Lower lobe of right lung (tissue), 2 donors: ENCODE measurements around the gene NBEAL2. TPM values are rescaled to one million over a fixed set of nuclear protein-coding genes. Genes with fewer than 3 reads are reported as not detected.

Source experiments
- ATAC-seq, 2 donors: fragments of 200-7000 bp; cut with Tn5 transposase; one replicate each; pipeline ENCODE4 v1.9.1; 2020 to 2022; ENCODE audit warnings: mild to moderate bottlenecking in 2 of 2, moderate library complexity in 2 of 2
- DNase-seq: peaks from one replicate; pipeline ENCODE4 v3.0.0-alpha.2; 2020
- H3K27ac ChIP-seq: fragments of 200-600 bp; one replicate; pipeline ENCODE4 v1.8.0; 2022
- H3K27me3 ChIP-seq: fragments of 200-600 bp; one replicate; pipeline ENCODE4 v1.8.0; 2022; ENCODE audit warnings: low read depth
- H3K36me3 ChIP-seq: fragments of 200-600 bp; one replicate; pipeline ENCODE4 v1.8.0; 2022; ENCODE audit warnings: mild to moderate bottlenecking
- H3K4me1 ChIP-seq: fragments of 200-600 bp; one replicate; pipeline ENCODE4 v1.8.0; 2022
- H3K4me3 ChIP-seq: fragments of 200-600 bp; one replicate; pipeline ENCODE4 v1.8.0; 2022; ENCODE audit warnings: mild to moderate bottlenecking
- H3K9me3 ChIP-seq: fragments of 200-600 bp; one replicate; pipeline ENCODE4 v1.8.0; 2022
- intact Hi-C: fragments of 100-400 bp; cut with DNase I; formaldehyde crosslinking; loops from one replicate; pipeline ENCODE4 v1.11.0; 2022
- total RNA-seq: library from RNA; stranded (reverse); fragmentation: NEBNext Ultra II Directional; extraction: Animal tissue kit (Norgen Biotek cat#: 25700); gene quantifications from one replicate; pipeline ENCODE4 v1.2.1, GENCODE V29; 2021
- TF ChIP-seq, protein P1 (sequence below): fragments of 200-600 bp; IDR thresholded peaks from one replicate; pipeline ENCODE4 v1.8.0; 2022; ENCODE audit warnings: antibody characterized with exemption, mild to moderate bottlenecking
- donor health status: DM: no; HTN: yes; CAD: no; lungs with severe emphysema.

The NBEAL2 gene
- total RNA-seq, 1 donor from 2014 or later: 97.0 TPM

DNA sequence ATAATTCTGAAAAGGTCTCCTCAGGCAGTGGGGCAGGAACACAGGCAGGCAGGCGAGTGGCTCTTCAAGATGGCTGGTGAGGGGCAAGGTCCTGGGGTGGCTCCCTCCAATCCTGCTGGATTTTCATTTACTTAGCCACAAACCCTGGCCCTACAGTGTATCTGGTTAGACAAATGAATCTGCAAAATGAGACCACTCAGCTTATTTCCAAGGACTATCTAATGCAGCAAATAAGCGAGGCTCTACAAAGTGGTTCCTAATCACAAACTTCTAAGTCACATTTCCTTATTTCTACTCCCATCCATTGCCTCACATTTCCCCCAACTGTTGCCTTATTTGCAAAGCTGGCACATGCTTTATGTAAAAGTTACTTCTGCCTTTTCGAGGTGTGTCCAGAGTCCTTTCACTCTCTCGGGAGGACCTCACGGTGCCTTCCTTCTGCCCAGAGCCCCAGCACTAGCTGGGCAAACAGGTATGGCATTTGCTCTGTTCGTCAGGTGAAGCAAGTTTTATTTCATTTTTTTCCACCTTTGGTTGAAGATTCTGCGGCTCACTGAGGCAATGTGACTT, 43.4 kb upstream of the NBEAL2 start:
- peak; percentile 49 for DNase-seq
- no peak overlapping the region for H3K4me3 ChIP-seq
- no peak for ATAC-seq
- TF ChIP-seq, protein P1, sequence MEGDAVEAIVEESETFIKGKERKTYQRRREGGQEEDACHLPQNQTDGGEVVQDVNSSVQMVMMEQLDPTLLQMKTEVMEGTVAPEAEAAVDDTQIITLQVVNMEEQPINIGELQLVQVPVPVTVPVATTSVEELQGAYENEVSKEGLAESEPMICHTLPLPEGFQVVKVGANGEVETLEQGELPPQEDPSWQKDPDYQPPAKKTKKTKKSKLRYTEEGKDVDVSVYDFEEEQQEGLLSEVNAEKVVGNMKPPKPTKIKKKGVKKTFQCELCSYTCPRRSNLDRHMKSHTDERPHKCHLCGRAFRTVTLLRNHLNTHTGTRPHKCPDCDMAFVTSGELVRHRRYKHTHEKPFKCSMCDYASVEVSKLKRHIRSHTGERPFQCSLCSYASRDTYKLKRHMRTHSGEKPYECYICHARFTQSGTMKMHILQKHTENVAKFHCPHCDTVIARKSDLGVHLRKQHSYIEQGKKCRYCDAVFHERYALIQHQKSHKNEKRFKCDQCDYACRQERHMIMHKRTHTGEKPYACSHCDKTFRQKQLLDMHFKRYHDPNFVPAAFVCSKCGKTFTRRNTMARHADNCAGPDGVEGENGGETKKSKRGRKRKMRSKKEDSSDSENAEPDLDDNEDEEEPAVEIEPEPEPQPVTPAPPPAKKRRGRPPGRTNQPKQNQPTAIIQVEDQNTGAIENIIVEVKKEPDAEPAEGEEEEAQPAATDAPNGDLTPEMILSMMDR: no peak
- peaks cover 83% of the 10 kb centered on the region for H3K4me1 ChIP-seq
- intact Hi-C loops: no loop called here
- no peaks in the 10 kb centered on the region for H3K9me3 ChIP-seq
- H3K27ac ChIP-seq: peak overlapping the region; percentile 66
- H3K36me3 ChIP-seq: peaks cover 44% of the 10 kb centered on the region
- H3K27me3 ChIP-seq: no peaks in the 10 kb centered on the region

DNA sequence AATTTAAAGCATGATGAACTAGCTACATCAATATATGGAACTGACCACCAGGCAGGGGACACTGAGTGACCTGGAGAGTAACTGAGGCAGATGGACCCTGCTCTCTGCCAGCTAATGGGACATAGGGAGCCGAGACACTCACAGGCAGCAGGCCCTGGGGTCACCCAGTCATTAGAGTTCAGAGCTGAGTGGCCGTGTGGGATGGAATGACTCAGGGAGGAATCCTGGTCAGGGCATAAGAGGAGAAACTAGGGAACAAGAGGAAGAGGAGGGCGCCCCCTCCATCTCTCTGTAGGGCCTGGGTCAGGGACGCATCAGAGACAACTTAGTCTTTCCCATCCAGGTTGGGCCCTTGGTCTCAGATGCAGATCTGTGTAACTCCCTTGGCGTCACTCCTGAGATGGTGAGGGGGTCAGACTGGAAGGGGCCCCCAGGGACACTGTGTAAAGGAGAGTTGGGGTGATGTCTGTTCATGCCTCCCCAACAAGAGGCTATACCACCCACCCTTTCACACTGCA, 42.7 kb upstream of the NBEAL2 start:
- H3K36me3 ChIP-seq: peaks cover 44% of the 10 kb centered on the region
- H3K27me3 ChIP-seq: no peaks in the 10 kb centered on the region
- ATAC-seq: no peak
- DNase-seq: peak; percentile 24
- peak overlapping the region; percentile 66 for H3K27ac ChIP-seq
- H3K4me3 ChIP-seq: no peak overlapping the region
- H3K9me3 ChIP-seq: no peaks in the 10 kb centered on the region
- H3K4me1 ChIP-seq: peaks cover 80% of the 10 kb centered on the region
- intact Hi-C loops: no loop called here
- TF ChIP-seq, protein P1: no peak

DNA sequence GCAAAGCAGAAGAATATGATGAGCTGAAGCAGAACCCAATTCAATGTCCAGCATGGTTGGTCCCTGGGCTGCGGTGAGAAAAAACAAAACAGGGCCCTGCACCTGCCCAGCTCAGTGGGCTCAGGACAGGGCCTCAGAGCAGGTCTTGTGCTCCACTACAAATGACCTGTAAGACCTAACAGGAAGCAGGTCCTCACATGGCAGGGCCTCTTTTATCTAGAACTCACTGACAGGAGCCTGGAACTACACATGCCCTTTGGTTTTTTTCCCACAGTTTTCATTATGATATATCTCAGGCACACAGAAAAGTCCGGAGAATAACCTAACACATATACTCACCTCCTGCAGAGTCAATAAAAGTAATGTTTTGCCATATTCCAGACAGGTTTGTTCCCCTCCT, 41.3 kb upstream of the NBEAL2 start:
- Histone ChIP-seq H3K36me3 (peaks cover 44% of the 10 kb centered on the region), H3K4me1 (peaks cover 76% of the 10 kb centered on the region), H3K27ac (no peak overlapping the region), H3K4me3 (no peak overlapping the region), H3K9me3 (no peaks in the 10 kb centered on the region), H3K27me3 (no peaks in the 10 kb centered on the region)
- ATAC-seq (no peak), DNase-seq (no peak)
- TF ChIP-seq, protein P1: no peak
- intact Hi-C loops: no loop called here

DNA sequence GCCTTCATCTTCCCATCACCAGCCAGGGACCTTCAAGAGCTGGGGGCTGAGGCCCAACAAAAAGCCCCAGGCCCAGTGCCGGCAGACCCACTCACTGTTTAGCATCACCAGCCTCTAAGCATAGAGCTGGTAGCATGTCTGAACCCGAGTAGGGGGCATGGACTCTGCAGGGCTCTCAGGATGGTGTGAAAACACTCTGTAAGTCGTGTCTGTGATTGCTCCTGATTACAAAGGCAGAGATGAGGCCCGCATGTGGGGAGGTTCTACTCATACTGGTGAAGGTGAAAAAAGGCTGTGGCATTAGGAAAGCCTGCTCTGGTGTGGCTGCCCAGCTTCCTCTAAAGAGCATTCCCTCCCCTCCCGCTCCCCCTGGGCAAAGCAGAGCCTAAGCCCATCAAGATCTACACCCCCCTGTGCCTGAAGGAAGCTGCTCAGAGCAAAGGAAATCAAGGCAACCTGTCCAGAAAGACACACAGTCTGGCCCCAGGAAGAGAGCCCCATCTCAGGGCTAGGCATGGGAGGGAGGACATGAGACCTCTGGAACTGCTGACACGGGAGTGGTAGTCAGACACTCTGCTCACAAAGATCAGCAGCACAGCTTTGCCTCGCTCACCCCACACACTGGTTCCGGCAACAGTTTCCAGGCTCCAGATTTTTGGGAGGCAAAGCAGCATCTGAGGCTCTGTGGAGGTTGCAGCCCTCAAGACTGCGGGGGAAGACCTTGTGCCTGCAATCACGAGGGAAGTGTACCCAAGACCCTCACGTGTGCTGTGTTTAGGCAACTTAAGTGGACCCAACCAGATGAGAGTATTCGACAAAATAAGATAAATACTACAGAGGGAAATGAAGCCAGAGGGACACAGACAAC, 39.7 kb upstream of the NBEAL2 start:
- ATAC-seq (no peak), DNase-seq (no peak)
- intact Hi-C loops: no loop called here
- H3K9me3 ChIP-seq: no peaks in the 10 kb centered on the region
- peaks cover 44% of the 10 kb centered on the region for H3K36me3 ChIP-seq
- H3K4me1 ChIP-seq: peaks cover 76% of the 10 kb centered on the region
- H3K27ac ChIP-seq: no peak overlapping the region
- no peaks in the 10 kb centered on the region for H3K27me3 ChIP-seq
- H3K4me3 ChIP-seq: no peak overlapping the region
- TF ChIP-seq, protein P1: no peak

DNA sequence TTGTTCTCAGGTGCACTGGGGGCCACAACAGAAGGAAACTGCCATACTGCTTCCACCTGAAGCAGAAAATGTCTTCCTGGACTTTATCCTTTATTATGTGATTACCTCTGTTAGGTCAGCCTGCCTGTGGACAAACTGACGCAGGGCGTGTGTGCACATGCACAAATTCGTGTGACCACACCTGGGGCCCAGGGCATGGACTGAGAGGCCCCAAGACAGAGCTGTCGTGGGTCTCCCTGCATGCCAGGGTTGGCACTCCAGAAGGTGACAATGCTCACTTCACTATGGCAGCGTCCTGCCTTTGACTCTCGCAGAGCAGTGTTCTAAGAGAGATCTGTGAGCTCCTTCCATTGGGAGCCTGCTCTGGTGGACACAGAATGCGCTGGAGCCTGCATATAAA, 37.4 kb upstream of the NBEAL2 start:
- H3K4me3 ChIP-seq: no peak overlapping the region
- H3K27me3 ChIP-seq: no peaks in the 10 kb centered on the region
- ATAC-seq (no peak), DNase-seq (peak; percentile 20)
- H3K36me3 ChIP-seq: peaks cover 36% of the 10 kb centered on the region
- peaks cover 77% of the 10 kb centered on the region for H3K4me1 ChIP-seq
- TF ChIP-seq, protein P1: no peak
- intact Hi-C loops: no loop called here
- H3K27ac ChIP-seq: peak overlapping the region; percentile 72
- no peaks in the 10 kb centered on the region for H3K9me3 ChIP-seq
